Right lobe of liver (tissue), 6 donors: ENCODE measurements around the gene SLC46A2. TPM values are rescaled to one million over a fixed set of nuclear protein-coding genes. Genes with fewer than 3 reads are reported as not detected.

Experiments used
- ATAC-seq, 4 donors: fragments of 200-7000 bp; cut with Tn5 transposase; one replicate each; pipeline ENCODE4 v1.9.1; 2020; ENCODE audit warnings: mild to moderate bottlenecking in 4 of 4, moderate library complexity in 4 of 4
- DNase-seq, 3 donors: peaks; one replicate each; pipeline ENCODE4 v3.0.0-alpha.2; 2020
- H3K27ac ChIP-seq, 3 donors: fragments of 200-600 bp; one replicate each; pipeline ENCODE4 v1.8.0; 2022
- H3K27me3 ChIP-seq, 2 donors: fragments of 200-600 bp; one replicate each; pipeline ENCODE4 v1.8.0; 2022
- H3K36me3 ChIP-seq, 4 donors: fragments of 200-600 bp; sonication (generic) in 1 of 4; one replicate each; pipeline versions ENCODE4 v1.5.1 to v1.8.0; 2017 to 2022; ENCODE audit warnings: control low read depth in 1 of 4
- H3K4me1 ChIP-seq, 4 donors: fragments of 200-600 bp; sonication (generic) in 1 of 4; one replicate each; pipeline versions ENCODE4 v1.5.1 to v1.8.0; 2017 to 2022; ENCODE audit warnings: control low read depth in 1 of 4
- H3K4me3 ChIP-seq, 3 donors: fragments of 200-600 bp; one replicate each; pipeline ENCODE4 v1.8.0; 2022
- H3K9me3 ChIP-seq, 4 donors: fragments of 200-600 bp; sonication (generic) in 1 of 4; one replicate each; pipeline versions ENCODE4 v1.5.1 to v1.8.0; 2017 to 2022; ENCODE audit warnings: control low read depth in 1 of 4
- POLR2A ChIP-seq: fragments of 450-650 bp; IDR thresholded peaks from one replicate; pipeline ENCODE4 v1.6.1; 2017; ENCODE audit warnings: antibody characterized with exemption, mild to moderate bottlenecking
- WGBS: methylation state at CpG from one replicate; pipeline ENCODE4 v1.1.6; 2018; ENCODE audit warnings: low coverage, low lambda C conversion rate; ENCODE audit not compliant: insufficient coverage; ENCODE audit errors: missing lambda C conversion rate; 5-methylcytosine and 5-hydroxymethylcytosine counted together
- intact Hi-C, 2 donors: fragments of 100-400 bp; cut with DNase I; formaldehyde crosslinking; loops; one replicate each; pipeline versions ENCODE4 v1.11.2 to v1.14.1; 2022
- total RNA-seq, 6 experiments: library from RNA; depleted of rRNA in 2 of 6; stranded (reverse); fragments of >200 nt in 2 of 6; fragmentation: NEBNext Ultra II Directional in 3 of 6; extraction: Animal tissue kit (Norgen Biotek cat#: 25700) in 3 of 6; gene quantifications; one replicate each; pipeline versions ENCODE4 v1.1.0 to v1.2.4, GENCODE V29; 2016 to 2023
- TF ChIP-seq, protein P1 (sequence below), 4 donors: fragments of 200-600 bp in 3 of 4; fragments of 450-650 bp in 1 of 4; IDR thresholded peaks; one replicate each; pipeline versions ENCODE4 v1.5.1 to v1.8.0; 2016 to 2022; ENCODE audit warnings: antibody characterized with exemption in 4 of 4, mild to moderate bottlenecking in 2 of 4
- donor health status: DM: no; HTN: yes; CAD: no.
- donor health status: DM: no; HTN: no; CAD: no.
- donor health status: DM: no; HTN: no; CAD: no.
- donor health status: DM: no; HTN: yes; CAD: no.
- donor health status: DM: no; HTN: yes; CAD: no.

SLC46A2 gene
- total RNA-seq, 6 experiments from 2014 or later = 0.18 to 0.50 (median 0.25) TPM; not detected in 3

DNA sequence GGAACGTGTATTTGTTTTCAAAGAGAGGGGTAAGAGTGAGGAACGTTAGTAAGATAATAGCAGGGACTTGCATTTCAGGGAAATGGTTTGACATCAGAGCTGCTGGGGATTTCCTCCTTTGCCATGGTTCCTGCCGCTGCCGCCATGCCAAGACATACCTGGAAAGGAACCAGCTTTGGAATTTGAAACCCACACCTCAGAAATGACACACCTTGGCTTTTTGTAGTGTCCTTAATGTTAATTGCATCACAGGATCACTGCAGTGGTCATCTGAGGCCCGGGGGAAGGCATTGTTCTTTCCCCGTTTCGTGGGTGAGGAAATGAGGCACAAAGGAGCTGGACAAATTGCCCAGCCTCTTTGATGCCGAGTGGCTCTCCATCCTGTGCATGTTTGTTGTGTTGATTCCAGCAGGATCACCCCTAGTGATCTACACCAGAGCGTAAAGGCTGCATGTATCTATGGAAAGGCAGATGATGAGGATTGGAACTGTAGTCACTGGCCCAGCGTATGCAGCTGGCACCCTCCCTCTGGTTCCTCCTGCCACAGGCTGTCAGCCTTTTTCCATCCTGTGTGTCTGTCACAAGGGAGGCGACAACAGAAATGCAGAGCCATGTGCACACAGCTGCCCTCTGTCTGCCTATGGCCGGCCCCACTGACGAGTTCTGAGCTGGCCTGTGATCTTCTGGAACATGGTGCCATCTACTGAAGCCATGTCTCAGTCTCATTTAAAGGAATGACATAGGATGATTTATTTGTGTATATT, 37.8 kb downstream of the SLC46A2 start:
- intact Hi-C loops = no loop called here
- Histone ChIP-seq H3K4me1 (no peaks in the 10 kb centered on the region), H3K27ac (no peak overlapping the region), H3K36me3 (peaks cover 0 to 5% (median 0%) of the 10 kb centered on the region in 4 donors), H3K4me3 (no peak overlapping the region), H3K9me3 (no peaks in the 10 kb centered on the region), H3K27me3 (no peaks in the 10 kb centered on the region)
- WGBS = 40% methylated on average over 7 of the region's 13 CpGs
- no peak for TF ChIP-seq POLR2A
- TF ChIP-seq, protein P1, sequence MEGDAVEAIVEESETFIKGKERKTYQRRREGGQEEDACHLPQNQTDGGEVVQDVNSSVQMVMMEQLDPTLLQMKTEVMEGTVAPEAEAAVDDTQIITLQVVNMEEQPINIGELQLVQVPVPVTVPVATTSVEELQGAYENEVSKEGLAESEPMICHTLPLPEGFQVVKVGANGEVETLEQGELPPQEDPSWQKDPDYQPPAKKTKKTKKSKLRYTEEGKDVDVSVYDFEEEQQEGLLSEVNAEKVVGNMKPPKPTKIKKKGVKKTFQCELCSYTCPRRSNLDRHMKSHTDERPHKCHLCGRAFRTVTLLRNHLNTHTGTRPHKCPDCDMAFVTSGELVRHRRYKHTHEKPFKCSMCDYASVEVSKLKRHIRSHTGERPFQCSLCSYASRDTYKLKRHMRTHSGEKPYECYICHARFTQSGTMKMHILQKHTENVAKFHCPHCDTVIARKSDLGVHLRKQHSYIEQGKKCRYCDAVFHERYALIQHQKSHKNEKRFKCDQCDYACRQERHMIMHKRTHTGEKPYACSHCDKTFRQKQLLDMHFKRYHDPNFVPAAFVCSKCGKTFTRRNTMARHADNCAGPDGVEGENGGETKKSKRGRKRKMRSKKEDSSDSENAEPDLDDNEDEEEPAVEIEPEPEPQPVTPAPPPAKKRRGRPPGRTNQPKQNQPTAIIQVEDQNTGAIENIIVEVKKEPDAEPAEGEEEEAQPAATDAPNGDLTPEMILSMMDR (IDR thresholded peaks at IDR 0.05) = no peak
- no peak for ATAC-seq
- no peak for DNase-seq

DNA sequence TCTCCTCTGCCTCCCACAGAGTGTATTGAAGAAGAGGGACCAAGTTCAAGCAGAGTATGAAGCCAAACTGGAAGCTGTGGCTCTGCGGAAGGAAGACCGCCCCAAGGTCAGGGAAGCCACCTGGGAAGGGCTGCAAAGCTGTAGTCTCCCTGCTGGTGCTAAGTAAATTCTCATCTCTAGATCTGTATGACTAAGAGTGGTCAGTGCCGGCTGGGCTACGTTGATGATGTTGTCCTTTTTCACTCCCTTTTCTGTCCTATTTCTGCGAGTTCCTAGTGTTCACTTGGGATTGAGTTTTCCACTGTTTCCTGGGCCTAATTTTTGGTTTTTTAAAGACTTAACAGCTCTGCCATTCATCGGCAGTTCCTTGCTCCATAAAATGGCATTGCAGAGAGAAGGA, 39.8 kb downstream of the SLC46A2 start:
- ATAC-seq = no peak
- Histone ChIP-seq H3K36me3 (peaks cover 0 to 5% (median 0%) of the 10 kb centered on the region in 4 donors), H3K9me3 (no peaks in the 10 kb centered on the region), H3K27me3 (no peaks in the 10 kb centered on the region), H3K4me3 (no peak overlapping the region), H3K27ac (no peak overlapping the region), H3K4me1 (no peaks in the 10 kb centered on the region)
- WGBS = 96% methylated on average over 4 of the region's 6 CpGs
- intact Hi-C loops = no loop called here
- DNase-seq = no peak
- no peak for TF ChIP-seq POLR2A
- TF ChIP-seq, protein P1 (IDR thresholded peaks at IDR 0.05) = no peak

DNA sequence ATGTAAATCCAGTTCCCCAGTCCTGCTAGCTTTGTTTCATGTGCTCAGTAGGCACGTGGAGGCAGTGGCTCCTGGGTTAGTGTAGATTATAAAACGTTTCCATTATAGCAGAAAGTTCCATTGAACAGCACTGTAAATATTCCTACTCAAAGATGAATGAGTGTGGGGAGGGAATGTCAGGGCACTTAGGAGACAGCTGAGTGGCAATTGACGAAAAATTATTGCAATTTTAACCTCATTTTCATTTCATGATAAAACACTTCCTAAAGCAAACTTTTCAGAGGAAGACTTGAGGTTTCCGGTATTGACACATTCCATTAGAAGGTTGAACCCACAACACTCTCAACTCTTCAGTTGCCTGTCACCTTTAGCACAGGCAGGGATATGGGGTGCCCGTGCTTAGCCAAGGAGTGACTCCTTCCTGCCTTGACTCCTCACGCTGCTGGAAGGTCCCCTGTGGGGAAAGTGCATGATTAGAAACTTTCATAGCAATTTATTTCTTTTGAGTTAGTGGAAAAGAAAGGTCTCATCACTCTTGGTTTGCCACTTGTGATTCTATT, 41.2 kb downstream of the SLC46A2 start:
- no peak for ATAC-seq
- WGBS = 55% methylated on average over 6 of the region's 6 CpGs
- no peaks in the 10 kb centered on the region for H3K27me3 ChIP-seq
- H3K4me1 ChIP-seq = no peaks in the 10 kb centered on the region
- no peak for TF ChIP-seq POLR2A
- TF ChIP-seq, protein P1 (IDR thresholded peaks at IDR 0.05) = no peak
- no peaks in the 10 kb centered on the region for H3K9me3 ChIP-seq
- DNase-seq = no peak
- peaks cover 0 to 5% (median 0%) of the 10 kb centered on the region in 4 donors for H3K36me3 ChIP-seq
- intact Hi-C loops = loop anchor here (10.0 kb wide), 1 partner anchor 55 kb away; no protein-coding TSS in a partner anchor
- H3K4me3 ChIP-seq = no peak overlapping the region
- no peak overlapping the region for H3K27ac ChIP-seq

DNA sequence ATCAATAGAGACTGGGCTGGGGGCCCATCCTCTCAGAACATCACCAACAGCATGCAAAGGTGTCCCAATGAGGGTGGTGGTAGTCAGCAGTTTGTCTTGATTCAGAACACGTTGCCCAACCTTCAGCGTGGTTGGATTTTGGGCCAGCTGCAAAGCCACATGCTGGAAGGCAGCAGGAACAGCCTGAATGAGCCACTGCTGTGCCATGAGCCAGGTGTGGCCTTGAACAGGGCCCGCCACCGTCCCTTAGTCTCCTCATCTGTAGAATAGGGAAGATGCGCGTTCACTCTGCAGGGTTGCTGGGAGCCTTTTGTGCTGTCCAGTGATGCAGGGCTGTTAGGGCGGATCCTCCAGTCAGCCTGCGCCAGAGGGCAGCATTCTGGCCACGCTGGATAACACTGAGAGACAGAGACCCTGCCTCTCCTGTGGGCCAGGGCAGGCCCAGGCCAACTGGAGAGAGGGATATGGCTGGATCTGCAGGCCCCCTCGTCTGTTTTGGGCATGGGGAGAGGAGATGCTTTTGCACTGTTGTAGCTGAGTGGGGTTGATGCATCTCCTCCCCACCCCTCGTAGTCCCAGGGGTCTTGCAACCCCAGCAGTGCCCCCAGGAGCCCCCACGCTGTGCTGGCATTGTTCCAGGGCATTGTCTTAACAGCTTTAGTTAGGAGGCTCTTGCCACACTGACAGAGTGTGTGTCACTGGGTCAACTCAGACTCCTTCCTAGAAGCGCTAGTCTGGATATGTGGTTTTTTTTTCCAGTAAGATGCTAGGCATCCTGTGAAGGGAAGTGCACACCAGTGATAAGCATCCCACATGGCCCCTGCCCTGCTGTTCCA, 42.1 kb downstream of the SLC46A2 start:
- intact Hi-C loops = loop anchor here (10.0 kb wide), 1 partner anchor 56 kb away; no protein-coding TSS in a partner anchor
- Histone ChIP-seq H3K9me3 (no peaks in the 10 kb centered on the region), H3K27ac (no peak overlapping the region), H3K36me3 (peaks cover 0 to 5% (median 0%) of the 10 kb centered on the region in 4 donors), H3K4me3 (no peak overlapping the region), H3K27me3 (no peaks in the 10 kb centered on the region), H3K4me1 (no peaks in the 10 kb centered on the region)
- peak in 1 of 4 donors; percentile 9 for ATAC-seq
- TF ChIP-seq POLR2A = no peak
- TF ChIP-seq, protein P1 (IDR thresholded peaks at IDR 0.05) = no peak
- no peak for DNase-seq
- WGBS = 66% methylated on average over 6 of the region's 13 CpGs
